ENCODE data around the gene RBM15. TPM values are rescaled to one million over a fixed set of nuclear protein-coding genes. Genes with fewer than 3 reads are reported as not detected.

RBM15 gene
- total and polyA plus RNA-seq, 5 donors from 2014 or later = 7.5 to 53.3 (median 12.1) TPM

- Histone ChIP-seq H3K9me3 (ENCODE audit: control insufficient read depth in 2 of 2, low read length in 2 of 2) (no peaks in the 10 kb centered on the region), H3K27ac (ENCODE audit: insufficient read depth, low read length, poor library complexity, severe bottlenecking) (no peak overlapping the region), H3K4me1 (ENCODE audit: control insufficient read depth, insufficient read depth, low read length, poor library complexity, severe bottlenecking) (peaks cover 82% of the 10 kb centered on the region), H3K27me3 (ENCODE audit: control insufficient read depth, insufficient read depth, low read length) (no peaks in the 10 kb centered on the region), H3K4me3 (ENCODE audit: low read depth, low read length) (peak overlapping the region; percentile 76), H3K36me3 (ENCODE audit: control insufficient read depth, insufficient read depth, low read length) (peaks cover 44% of the 10 kb centered on the region)
- Mint-ChIP-seq H3K4me1 (peaks cover 35 to 89% (median 69%) of the 10 kb centered on the region in 4 donors), H3K9me3 (peaks cover 0 to 2% (median 0%) of the 10 kb centered on the region in 7 donors), H3K27me3 (no peaks in the 10 kb centered on the region), H3K27ac (peak overlapping the region; percentile 56 to 76 (median 73)), H3K4me3 (peak overlapping the region in 2 of 4 donors; percentile 58 to 60), H3K36me3 (peaks cover 49% of the 10 kb centered on the region)
- DNase-seq (no peak), ATAC-seq (ENCODE audit: low read depth in 2 of 2) (no peak)
These were observed 5.0 kb downstream of the RBM15 start for GRCh38 chr1:110344152-110344551.

GRCh38 chr1:110345480-110345879, 6.3 kb downstream of the RBM15 start:
- Mint-ChIP-seq H3K9me3 (peaks cover 0 to 2% (median 0%) of the 10 kb centered on the region in 7 donors), H3K27ac (peak overlapping the region in 1 of 3 donors; percentile 35), H3K4me3 (peak overlapping the region; percentile 12 to 80 (median 68)), H3K36me3 (peaks cover 49% of the 10 kb centered on the region), H3K27me3 (no peaks in the 10 kb centered on the region), H3K4me1 (peaks cover 39 to 95% (median 74%) of the 10 kb centered on the region in 4 donors)
- Histone ChIP-seq H3K27ac (ENCODE audit: insufficient read depth, low read length, poor library complexity, severe bottlenecking) (no peak overlapping the region), H3K36me3 (ENCODE audit: control insufficient read depth, insufficient read depth, low read length) (peaks cover 44% of the 10 kb centered on the region), H3K27me3 (ENCODE audit: control insufficient read depth, insufficient read depth, low read length) (no peaks in the 10 kb centered on the region), H3K4me3 (ENCODE audit: low read depth, low read length) (peak overlapping the region; percentile 76), H3K4me1 (ENCODE audit: control insufficient read depth, insufficient read depth, low read length, poor library complexity, severe bottlenecking) (peaks cover 87% of the 10 kb centered on the region), H3K9me3 (ENCODE audit: control insufficient read depth in 2 of 2, low read length in 2 of 2) (no peaks in the 10 kb centered on the region)
- DNase-seq (no peak), ATAC-seq (ENCODE audit: low read depth in 2 of 2) (no peak)

- Mint-ChIP-seq H3K4me3 (peak overlapping the region in 1 of 4 donors; percentile 70), H3K4me1 (peaks cover 44 to 95% (median 77%) of the 10 kb centered on the region in 4 donors), H3K27me3 (no peaks in the 10 kb centered on the region), H3K27ac (peak overlapping the region in 1 of 3 donors; percentile 25), H3K9me3 (peaks cover 0 to 2% (median 0%) of the 10 kb centered on the region in 7 donors), H3K36me3 (peaks cover 37% of the 10 kb centered on the region)
- no peaks in the 10 kb centered on the region for H3K27me3 ChIP-seq (ENCODE audit: control insufficient read depth, insufficient read depth, low read length)
- H3K9me3 ChIP-seq (ENCODE audit: control insufficient read depth in 2 of 2, low read length in 2 of 2) = no peaks in the 10 kb centered on the region
- DNase-seq (no peak), ATAC-seq (ENCODE audit: low read depth in 2 of 2) (no peak)
- H3K36me3 ChIP-seq (ENCODE audit: control insufficient read depth, insufficient read depth, low read length) = peaks cover 33% of the 10 kb centered on the region
- H3K4me1 ChIP-seq (ENCODE audit: control insufficient read depth, insufficient read depth, low read length, poor library complexity, severe bottlenecking) = peaks cover 86% of the 10 kb centered on the region
- H3K27ac ChIP-seq (ENCODE audit: insufficient read depth, low read length, poor library complexity, severe bottlenecking) = no peak overlapping the region
- no peak overlapping the region for H3K4me3 ChIP-seq (ENCODE audit: low read depth, low read length)
These were observed 7.5 kb downstream of the RBM15 start for GRCh38 chr1:110346690-110347089.

- peak overlapping the region in 1 of 4 donors; percentile 42 for H3K4me3 Mint-ChIP-seq
- Histone ChIP-seq H3K4me3 (ENCODE audit: low read depth, low read length) (no peak overlapping the region), H3K27me3 (ENCODE audit: control insufficient read depth, insufficient read depth, low read length) (no peaks in the 10 kb centered on the region), H3K9me3 (ENCODE audit: control insufficient read depth in 2 of 2, low read length in 2 of 2) (no peaks in the 10 kb centered on the region), H3K36me3 (ENCODE audit: control insufficient read depth, insufficient read depth, low read length) (peaks cover 30% of the 10 kb centered on the region), H3K4me1 (ENCODE audit: control insufficient read depth, insufficient read depth, low read length, poor library complexity, severe bottlenecking) (peaks cover 81% of the 10 kb centered on the region), H3K27ac (ENCODE audit: insufficient read depth, low read length, poor library complexity, severe bottlenecking) (no peak overlapping the region)
- peaks cover 37% of the 10 kb centered on the region for H3K36me3 Mint-ChIP-seq
- peak overlapping the region in 1 of 3 donors; percentile 49 for H3K27ac Mint-ChIP-seq
- peaks cover 0 to 2% (median 0%) of the 10 kb centered on the region in 7 donors for H3K9me3 Mint-ChIP-seq
- DNase-seq (no peak), ATAC-seq (ENCODE audit: low read depth in 2 of 2) (no peak)
- peaks cover 44 to 91% (median 79%) of the 10 kb centered on the region in 4 donors for H3K4me1 Mint-ChIP-seq
- no peaks in the 10 kb centered on the region for H3K27me3 Mint-ChIP-seq
These were observed 8.2 kb downstream of the RBM15 start for GRCh38 chr1:110347182-110347893.

- no peak overlapping the region for H3K27ac Mint-ChIP-seq
- peaks cover 0 to 2% (median 0%) of the 10 kb centered on the region in 7 donors for H3K9me3 Mint-ChIP-seq
- Histone ChIP-seq H3K27me3 (ENCODE audit: control insufficient read depth, insufficient read depth, low read length) (no peaks in the 10 kb centered on the region), H3K27ac (ENCODE audit: insufficient read depth, low read length, poor library complexity, severe bottlenecking) (no peak overlapping the region), H3K9me3 (ENCODE audit: control insufficient read depth in 2 of 2, low read length in 2 of 2) (no peaks in the 10 kb centered on the region), H3K4me1 (ENCODE audit: control insufficient read depth, insufficient read depth, low read length, poor library complexity, severe bottlenecking) (peaks cover 74% of the 10 kb centered on the region), H3K36me3 (ENCODE audit: control insufficient read depth, insufficient read depth, low read length) (peaks cover 24% of the 10 kb centered on the region), H3K4me3 (ENCODE audit: low read depth, low read length) (peak overlapping the region; percentile 41)
- H3K27me3 Mint-ChIP-seq = no peaks in the 10 kb centered on the region
- DNase-seq = no peak
- H3K4me3 Mint-ChIP-seq = peak overlapping the region in 3 of 4 donors; percentile 31 to 62 (median 61)
- H3K4me1 Mint-ChIP-seq = peaks cover 44 to 85% (median 72%) of the 10 kb centered on the region in 4 donors
- ATAC-seq (ENCODE audit: low read depth in 2 of 2) = no peak
- peaks cover 32% of the 10 kb centered on the region for H3K36me3 Mint-ChIP-seq
These were observed 8.9 kb downstream of the RBM15 start for GRCh38 chr1:110348050-110348449.

- Histone ChIP-seq H3K4me3 (ENCODE audit: low read depth, low read length) (peak overlapping the region; percentile 45), H3K27ac (ENCODE audit: insufficient read depth, low read length, poor library complexity, severe bottlenecking) (no peak overlapping the region), H3K27me3 (ENCODE audit: control insufficient read depth, insufficient read depth, low read length) (no peaks in the 10 kb centered on the region), H3K36me3 (ENCODE audit: control insufficient read depth, insufficient read depth, low read length) (peaks cover 20% of the 10 kb centered on the region), H3K9me3 (ENCODE audit: control insufficient read depth in 2 of 2, low read length in 2 of 2) (no peaks in the 10 kb centered on the region), H3K4me1 (ENCODE audit: control insufficient read depth, insufficient read depth, low read length, poor library complexity, severe bottlenecking) (peaks cover 66% of the 10 kb centered on the region)
- Mint-ChIP-seq H3K4me1 (peaks cover 45 to 84% (median 72%) of the 10 kb centered on the region in 4 donors), H3K9me3 (peaks cover 0 to 2% (median 0%) of the 10 kb centered on the region in 7 donors), H3K27me3 (no peaks in the 10 kb centered on the region), H3K4me3 (peak overlapping the region in 2 of 4 donors; percentile 42 to 61), H3K36me3 (peaks cover 26% of the 10 kb centered on the region), H3K27ac (peak overlapping the region in 1 of 3 donors; percentile 49)
- no peak for ATAC-seq (ENCODE audit: low read depth in 2 of 2)
- DNase-seq = no peak
These were observed 9.6 kb downstream of the RBM15 start for GRCh38 chr1:110348771-110349170.

GRCh38 chr1:110350360-110350759, 11.2 kb downstream of the RBM15 start:
- H3K4me1 ChIP-seq (ENCODE audit: control insufficient read depth, insufficient read depth, low read length, poor library complexity, severe bottlenecking) = peaks cover 57% of the 10 kb centered on the region
- Mint-ChIP-seq H3K27ac (peak overlapping the region; percentile 15 to 51 (median 50)), H3K27me3 (no peaks in the 10 kb centered on the region), H3K4me3 (peak overlapping the region in 2 of 4 donors; percentile 11 to 33), H3K36me3 (peaks cover 19% of the 10 kb centered on the region), H3K4me1 (peaks cover 35 to 79% (median 65%) of the 10 kb centered on the region in 4 donors), H3K9me3 (peaks cover 0 to 1% (median 0%) of the 10 kb centered on the region in 7 donors)
- no peaks in the 10 kb centered on the region for H3K27me3 ChIP-seq (ENCODE audit: control insufficient read depth, insufficient read depth, low read length)
- no peaks in the 10 kb centered on the region for H3K9me3 ChIP-seq (ENCODE audit: control insufficient read depth in 2 of 2, low read length in 2 of 2)
- H3K4me3 ChIP-seq (ENCODE audit: low read depth, low read length) = no peak overlapping the region
- peaks cover 13% of the 10 kb centered on the region for H3K36me3 ChIP-seq (ENCODE audit: control insufficient read depth, insufficient read depth, low read length)
- ATAC-seq (ENCODE audit: low read depth in 2 of 2) (peak in 1 of 2 donors; percentile 34), DNase-seq (no peak)
- no peak overlapping the region for H3K27ac ChIP-seq (ENCODE audit: insufficient read depth, low read length, poor library complexity, severe bottlenecking)

All from CD4-positive, CD25-positive, alpha-beta regulatory T cell (primary cell).